ENCODE data around the gene TRPC1.

Gene TRPC1

DNA sequence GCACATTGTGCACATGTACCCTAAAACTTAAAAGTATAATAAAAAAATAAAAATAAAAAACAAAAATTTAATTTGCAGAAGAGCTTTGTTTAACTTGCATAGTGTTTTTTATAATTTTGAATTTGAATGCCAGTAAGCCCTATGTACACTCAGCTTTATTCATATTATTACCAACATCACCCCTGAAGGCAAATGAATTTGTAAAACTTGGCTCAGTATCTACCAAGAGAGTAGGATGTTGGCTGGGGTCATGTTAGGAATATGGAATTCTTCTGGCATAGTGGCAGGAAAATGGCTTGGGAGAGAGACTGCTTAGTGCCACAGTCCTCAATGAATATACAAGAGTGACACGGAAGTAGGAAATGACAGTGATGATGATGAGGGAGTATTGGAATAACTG is 30.7 kb downstream of the TRPC1 start:
- DNase-seq: no peak

DNA sequence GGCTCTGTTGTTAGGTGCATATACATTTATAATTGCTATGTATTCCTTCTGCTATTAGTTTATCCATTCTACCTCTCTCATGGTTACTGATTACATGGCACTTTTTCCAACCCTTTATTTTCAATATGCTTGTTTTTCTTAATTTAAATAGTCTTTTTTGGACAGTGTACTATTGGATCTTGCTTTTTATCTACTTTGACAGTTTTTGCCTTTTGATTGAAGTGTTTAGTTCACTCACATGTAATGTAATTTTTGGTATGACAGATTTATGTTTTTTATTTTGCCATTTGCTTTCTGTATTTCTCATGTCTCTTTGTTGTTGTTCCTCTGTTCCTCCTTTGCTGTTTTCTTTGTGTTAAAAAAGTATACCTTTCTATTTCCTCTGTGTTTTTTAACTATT is 44.5 kb downstream of the TRPC1 start:
- no peak for DNase-seq

DNA sequence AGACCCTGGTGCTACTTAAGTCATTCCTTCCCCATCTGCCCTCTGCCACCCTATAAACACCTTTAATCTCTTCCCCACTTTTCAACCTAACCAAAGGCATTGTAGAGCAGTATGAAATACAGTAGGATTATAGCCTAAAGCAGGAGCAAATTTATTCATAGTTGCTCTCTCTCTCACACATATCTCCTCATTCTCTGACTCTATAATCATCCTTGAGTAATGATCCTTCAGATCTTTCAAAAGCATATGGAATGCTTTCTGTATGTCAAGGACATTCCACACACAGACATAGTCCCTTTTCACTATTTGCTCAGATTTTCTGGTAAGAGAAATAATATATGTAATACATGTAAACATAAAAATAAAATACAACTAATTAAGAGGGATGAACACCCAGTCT is 54.1 kb downstream of the TRPC1 start:
- DNase-seq: no peak

DNA sequence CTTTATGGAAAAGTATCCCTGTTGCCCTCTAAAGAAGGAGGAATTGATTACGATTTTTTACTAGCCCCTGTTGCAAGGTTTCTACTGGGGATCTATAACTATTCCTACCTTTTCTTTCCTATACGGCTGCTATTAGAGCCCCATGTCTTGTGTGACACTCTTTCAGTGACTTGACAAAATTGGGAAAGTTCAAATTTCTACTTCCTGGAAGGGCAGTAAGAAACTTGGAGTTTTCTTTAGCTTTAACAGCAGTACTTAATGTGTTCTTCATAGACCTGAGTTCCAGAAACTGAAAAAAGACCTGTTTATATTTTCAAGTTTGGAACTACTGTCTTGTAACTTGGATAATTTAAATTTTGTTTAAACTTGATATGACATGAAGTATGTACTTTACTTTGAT is 54.7 kb downstream of the TRPC1 start:
- DNase-seq: no peak

DNA sequence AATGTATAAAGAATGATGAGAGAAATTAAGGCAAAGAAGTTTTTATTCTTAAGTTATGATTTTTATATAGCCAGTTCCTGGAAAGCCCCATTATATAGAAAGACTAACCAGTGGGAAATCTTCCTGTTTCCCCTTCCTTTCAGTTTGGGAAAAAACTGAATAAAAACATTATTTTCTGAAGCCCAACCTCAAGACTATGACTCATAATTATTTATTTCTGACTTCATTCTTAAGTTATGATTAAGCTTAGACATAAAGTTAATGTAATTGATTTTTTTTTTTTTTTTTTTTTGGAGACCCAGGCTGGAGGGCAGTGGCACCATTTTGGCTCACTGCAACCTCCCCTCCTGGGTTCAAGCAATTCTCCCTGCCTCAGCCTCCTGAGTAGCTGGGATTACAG is 55.8 kb downstream of the TRPC1 start:
- DNase-seq: no peak

DNA sequence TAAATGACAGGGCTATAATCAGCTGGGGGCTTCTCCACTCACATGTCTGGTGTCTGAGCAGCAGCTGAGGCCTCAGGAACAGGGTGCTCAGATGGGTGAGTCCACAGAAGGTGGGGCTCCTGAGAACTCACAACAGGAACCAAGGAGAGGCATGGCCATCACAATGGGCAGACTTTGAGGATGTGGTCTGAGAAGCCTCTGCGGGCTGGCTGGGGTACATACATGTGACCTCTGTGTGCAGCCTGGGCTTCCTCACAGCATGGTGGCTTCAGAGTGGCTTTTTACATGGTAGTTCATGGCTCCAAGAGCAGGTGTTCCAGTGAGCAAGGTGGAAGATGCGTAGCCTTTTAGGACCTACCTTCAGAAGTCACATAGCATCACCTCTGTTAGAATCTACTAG is 58.8 kb downstream of the TRPC1 start:
- no peak for DNase-seq

DNA sequence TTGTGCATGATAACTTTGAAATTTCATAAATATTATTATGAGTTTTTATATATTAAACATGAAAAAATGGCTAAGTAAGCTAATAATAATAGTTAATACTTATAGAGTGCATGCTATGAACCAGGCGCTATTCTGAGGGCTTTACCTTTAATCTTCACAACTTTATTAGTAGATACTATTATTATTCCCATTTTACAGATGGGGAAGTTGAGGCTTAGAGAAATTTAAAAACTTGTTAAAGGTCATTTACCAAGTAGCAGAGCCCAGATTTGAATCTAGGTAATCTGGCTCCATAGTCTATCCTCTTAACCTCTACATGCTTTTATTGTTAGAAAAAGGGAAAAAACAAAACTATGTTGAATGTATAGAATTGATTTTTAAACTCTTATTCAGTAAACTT is 60.4 kb downstream of the TRPC1 start:
- no peak for DNase-seq

DNA sequence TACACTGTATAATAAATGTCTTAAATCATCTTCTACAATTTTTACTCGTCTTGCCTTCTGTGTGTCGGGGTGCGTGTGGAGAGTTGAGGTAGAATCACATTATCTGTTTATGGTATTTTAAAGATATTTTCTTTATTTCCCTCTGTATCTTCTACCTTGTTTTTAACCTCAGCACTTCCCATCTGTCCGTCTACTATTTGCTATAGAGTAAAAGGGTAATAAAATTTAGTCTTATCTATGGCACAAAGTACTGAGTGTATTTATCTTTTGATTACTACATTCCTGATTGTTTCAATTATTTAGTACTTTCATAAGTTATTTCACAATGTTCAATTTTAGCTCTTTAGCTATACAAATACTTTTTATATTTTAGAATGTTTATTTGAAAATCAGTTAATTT is 62.2 kb downstream of the TRPC1 start:
- DNase-seq: no peak

DNA sequence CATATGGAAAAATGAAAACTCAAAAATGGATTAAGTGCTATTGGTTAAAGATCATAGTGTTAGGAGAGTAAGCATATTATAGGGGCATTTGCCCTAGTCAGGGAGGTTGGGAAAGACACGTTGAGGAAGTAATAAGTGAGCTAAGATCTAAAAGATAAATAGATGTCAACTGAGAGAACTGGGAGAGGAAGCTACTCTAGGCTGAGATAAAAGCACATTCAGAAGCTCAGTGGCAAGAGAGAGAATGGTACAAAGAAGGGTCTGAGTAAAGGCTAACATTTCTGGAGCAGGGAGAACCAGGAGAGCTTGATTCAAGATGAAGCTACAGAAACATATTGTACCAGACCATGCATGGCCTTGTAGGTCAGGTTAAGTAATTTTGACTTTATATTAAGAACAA is 63.9 kb downstream of the TRPC1 start:
- DNase-seq: no peak

DNA sequence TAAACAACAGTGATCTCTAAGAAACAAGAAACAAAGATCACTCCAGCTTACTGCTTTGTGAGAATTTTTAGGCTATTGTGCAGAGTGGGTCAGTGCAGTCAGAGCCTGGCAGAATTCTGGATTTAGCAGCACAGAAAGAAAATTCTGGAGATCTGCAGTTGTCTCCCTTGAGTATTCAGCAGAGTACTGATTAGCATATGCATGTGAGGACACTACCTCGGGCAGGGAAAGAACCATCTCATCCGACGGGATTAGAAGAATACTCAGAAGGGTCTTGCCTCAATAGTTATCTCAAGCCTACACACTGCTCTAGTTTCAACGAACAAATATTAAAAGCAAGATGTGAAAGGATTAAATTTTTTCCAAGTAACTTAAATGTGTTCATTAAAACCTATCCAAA is 70.7 kb downstream of the TRPC1 start:
- no peak for DNase-seq

DNA sequence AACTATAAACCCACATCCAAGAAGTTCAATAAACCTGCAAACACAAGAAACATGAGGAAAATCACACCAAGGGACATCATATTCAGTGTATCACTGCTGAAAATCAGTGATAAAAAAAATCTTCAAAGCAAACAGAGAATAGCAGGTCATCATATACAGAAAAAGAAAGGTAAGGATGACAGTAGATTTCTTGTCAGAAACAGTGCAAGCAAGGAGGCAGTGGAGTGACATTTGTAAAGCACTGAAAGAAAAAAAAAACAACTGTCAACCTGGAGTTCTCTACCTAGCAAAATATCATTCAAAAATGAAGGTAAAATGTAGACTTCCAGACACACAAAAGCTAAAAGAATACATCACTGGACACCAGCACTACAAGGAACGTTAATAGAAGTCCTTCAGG is 71.5 kb downstream of the TRPC1 start:
- no peak for DNase-seq

DNA sequence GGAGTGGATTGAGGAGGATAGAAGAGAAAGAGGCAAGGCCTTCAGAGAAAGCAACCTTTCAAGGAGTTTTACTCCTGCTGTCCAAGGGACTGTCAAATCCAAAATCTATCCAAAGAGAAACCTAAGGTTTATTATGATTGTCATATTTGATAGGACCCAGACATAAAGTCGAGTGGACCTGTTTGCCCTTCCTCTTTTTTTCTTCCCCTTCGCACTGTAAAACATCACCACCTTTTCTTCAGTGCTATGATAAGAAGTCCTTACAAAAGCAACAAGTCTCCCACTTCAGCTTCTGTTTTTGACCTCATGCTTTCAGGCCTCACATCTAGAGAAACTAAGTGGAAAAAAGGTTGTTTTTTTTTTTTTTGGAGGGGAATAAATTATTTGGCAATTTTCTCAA is 73.0 kb downstream of the TRPC1 start:
- DNase-seq: no peak

DNA sequence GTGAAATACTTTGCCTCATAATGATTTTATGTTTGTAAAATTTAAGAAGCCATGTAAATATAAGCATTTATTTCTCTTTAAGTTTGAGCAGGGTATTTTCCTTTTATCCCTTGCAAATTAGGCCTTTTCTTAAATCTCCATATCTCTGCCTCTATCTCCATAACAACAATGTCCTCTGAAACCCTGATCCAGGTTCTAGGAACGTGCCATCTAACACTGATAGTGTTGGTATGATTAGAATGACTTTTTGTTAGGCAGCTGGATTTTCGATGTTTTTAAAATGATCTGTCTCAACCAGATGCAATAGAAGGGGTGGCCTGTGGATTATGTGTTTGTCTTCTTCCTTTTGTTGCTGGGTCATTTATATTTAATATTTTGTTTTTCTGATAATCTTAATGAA is 77.9 kb downstream of the TRPC1 start:
- no peak for DNase-seq

DNA sequence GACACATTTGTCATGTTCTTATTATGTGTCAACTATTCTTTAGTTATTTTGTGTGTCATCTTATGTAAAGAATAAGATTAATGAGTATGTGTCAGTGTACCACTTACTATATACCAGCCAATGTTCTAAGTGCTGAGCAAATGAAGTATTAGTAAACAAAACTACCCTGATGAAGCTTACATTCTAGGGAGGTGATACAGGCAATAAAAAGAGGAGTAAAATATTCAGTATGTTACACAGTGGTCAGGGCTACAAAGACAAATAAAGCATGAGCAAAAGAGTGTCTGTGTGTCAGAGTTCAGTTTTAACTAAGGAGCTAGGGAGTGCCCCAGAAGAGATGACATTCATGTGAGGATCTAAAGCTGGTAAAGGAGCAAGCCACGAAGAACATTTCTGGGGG is 79.1 kb downstream of the TRPC1 start:
- DNase-seq: no peak

DNA sequence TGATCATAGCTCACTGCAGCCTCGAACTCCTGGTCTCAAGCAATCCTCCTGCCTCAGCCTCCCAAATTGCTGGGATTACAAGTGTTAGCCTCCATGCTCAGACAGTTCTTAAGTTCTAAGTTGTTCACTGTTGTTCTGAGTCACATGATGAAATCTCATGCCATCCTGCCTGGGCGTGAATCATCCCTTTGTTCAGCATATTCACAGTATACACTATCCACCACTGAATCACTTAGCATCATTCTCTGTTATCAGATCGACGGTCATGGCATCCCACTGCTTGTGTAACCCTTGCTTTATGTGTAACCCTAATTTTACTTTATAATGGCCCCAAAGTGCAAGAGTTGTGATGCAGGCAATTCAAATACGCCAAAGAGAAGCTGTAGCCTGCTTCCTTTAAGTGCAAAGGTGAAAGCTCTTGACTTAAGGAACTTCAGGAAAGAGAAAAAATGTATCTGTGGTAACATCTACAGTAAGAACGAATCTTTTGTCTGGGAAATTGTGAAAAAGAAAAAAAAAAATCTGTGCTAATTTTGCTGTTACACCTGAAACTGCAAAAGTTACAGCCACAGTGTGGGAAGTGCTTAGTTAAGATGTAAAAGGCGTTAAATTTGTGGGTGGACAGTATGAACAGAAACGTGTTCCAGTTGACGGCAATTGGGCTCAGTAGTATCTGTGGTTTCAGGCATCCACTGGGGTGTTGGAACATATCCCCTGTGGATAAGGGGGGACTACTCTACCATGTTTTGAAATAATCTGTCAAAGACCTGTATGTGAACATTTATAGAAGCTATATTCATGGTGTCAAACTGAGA is 84.5 kb downstream of the TRPC1 start:
- DNase-seq: no peak

DNA sequence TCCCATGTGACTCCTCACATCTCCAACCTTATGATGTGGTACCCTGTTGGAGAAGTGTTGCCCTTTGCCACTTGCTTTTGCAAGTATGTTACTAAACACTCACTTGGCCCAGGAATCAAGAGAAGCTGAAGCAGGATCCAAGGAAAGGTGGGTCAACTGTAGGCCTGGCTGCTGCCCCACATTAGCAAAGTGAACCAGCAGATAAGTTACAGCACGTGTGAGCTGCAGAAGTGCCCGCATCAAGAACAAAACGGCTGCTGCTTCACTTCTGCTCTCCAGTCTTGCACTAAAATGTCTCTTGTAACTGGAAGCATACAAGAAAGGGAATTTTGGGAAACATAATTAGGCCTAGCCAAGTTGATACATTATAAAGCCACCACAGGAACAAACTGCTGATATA is 85.4 kb downstream of the TRPC1 start:
- DNase-seq: no peak

DNA sequence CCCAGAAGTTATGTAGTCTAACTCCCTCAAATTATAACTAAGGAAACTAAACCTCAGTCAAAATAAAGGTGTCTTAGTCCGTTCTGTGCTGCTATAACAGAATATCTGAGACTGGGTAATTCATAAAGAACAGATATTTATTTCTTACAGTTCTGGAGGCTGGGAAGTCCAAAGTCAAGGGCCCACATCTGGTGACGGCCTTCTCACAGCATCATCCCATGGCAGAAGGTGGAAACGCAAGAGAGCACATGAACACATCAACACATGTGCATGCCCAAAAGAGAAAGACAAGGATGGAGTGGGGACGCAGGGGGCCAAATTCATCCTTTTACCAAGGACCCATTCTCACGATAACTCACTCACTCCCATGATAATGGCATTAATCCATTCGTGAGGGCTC is 92.0 kb downstream of the TRPC1 start:
- DNase-seq: no peak

DNA sequence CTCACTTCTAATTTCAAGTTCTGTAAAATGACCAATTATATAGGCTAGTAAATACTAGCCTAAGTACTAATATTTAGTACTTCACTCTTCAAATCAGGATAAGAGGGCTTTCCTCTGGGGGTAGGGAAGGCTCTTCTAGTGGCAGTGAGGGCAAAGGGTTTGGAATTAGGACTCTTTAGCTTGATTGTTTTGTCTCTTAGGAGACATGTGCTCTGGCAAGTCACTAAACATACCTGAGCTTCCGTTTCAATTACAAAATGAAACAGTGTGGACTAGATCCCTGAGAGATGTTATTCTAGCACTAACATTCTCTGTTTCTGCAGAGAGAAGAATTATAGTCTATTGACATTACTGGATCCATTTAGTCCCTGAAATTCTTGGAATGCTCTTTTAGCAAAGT is 93.5 kb downstream of the TRPC1 start:
- no peak for DNase-seq

DNA sequence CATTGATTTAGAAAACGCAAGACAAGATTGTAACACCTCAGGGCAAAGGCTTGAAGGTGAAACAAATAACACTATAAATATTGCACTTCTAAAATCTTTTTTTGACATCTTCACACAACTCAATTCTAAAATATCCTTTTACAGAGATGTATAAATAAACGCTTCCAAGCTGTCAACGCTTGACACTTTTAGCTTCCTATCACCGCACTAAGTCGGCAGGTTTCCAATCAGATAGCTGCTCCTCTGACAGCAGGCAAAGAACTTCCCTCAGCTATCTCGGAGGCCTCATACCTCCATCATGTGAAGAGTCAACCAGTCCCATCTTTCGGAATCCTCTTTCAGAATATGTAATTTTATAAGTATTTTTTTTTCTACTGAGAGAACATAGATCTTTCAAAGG is 94.1 kb downstream of the TRPC1 start:
- DNase-seq: no peak

DNA sequence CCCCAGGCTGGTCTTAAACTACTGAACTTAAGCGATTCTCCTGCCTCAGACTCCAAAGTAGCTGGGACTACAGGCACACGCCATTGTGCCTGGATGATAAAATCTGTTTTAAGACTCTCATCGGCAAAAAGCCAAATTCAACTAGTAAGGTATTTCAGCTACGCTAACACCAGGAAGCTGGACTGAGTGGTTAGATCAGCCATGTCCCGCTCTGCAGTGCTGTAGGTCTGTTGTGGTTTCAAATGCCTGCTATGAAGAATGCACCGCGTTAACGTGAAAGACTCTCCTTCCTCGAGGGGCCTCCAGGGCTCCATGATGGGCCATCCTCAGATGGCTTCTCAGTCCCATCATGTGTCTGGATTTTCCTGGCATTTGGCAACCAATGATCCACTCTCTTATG is 94.8 kb downstream of the TRPC1 start:
- DNase-seq: no peak

DNA sequence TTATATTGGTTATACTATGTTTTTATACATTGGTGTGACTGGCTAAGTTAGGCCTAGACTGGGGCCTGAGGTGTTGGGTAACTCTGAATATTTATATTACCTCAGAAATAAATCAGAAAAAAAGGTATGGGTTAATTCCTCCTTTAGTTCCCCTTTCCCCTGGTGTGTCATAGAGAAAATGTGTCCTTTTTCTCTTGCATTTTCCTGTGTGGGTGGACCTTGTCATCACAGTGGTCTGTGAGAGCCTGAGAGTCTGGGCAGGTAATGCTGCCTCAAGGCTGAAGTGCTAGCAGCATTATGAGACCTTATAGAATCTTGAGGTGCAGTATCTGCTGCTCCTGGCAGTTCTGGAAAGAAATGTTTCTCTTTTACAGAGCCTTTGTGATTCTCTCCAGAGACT is 95.3 kb downstream of the TRPC1 start:
- DNase-seq: no peak

DNA sequence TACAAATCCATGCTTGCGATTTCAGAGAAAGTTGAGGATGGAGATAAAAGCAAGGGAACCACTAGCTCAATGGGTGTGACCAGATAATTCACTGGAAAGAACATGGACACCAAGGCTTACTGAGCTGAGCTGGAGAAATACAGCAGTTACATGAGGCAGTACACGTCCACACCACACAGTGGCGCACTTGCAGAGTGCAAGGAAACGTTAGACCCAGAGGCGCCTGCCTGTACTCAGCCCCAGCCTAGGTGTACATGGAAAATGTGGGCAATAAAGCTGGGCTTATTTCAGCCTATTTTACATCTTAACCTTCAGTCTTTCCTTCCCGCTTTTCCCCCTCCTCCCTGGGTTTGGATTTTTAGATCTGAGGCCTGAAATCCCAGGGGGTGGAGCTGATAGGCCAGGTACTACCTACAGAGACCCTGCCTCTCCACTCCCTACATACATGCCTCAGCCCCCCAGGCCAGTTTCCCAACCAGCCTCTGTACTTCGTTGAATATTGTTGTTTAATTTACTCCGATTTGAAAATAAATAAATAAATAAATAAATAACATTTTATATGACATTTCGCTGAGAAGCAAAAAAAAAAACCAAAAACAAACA is 105.0 kb downstream of the TRPC1 start:
- DNase-seq: peak; percentile 95

DNA sequence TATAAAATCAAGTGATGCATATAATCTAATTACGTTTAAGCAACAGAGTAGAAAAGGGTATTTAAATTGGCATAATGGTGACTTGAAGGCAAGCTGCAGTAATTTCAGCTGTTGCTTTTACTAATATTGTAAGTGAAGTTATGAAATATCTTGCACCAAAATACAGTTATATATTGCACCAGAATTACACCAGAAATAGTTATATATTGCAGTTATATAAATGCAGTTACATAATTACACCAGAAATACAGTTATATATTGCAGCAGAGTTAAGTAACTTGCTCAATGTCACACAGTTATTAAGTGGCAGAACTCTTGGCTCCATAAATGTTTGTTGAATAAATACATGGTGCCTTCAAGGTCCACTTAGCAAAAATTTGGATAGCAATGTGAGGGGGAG is 113.7 kb downstream of the TRPC1 start:
- no peak for DNase-seq

DNA sequence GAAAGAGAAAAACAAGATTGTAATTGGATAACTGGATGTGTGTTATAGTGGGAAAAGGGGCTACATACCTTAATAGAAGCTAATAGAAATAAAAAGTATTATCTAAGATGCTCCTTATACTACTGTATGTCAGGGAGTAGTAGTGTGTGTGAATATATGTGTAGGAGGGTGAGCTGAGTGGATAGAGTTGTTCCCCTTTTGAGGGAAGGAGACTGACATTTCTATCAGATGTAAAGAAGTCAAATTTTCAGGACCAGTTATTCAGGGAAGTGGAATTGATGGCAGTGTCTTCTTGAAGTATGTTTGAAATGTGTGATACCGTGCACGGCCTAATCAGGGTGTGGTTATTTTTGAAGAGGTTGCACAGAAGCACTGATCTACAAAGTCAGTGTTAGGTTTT is 116.0 kb downstream of the TRPC1 start:
- DNase-seq: no peak

DNA sequence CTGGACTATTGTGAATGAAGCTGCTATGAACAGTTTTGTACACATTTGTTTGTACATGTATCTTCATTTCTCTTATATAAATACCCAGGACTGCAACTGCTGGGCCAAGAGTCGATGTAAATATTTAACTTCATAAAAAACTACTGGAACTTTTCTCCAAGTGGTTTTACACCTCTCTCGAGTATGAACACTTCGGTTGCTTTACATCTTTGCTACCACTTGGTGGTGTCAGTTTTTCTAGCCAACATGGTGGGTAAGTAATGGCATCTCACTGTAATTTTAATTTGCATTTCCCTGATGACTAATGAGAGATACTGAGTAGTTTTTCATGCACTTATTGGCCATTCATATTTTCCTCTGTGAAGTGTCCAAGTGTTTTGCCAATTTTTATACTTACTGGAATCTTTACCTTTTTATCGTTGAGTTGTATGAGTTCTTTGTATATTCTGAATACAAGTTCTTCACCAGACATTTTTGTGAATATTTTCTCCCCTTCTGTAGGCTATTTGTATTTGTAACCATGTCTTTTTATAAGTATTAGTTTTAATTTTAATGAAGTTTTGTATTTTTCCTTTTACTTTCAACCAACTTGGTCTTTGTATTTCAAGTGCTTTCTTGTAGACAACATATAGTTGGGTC is 120.6 kb downstream of the TRPC1 start:
- no peak for DNase-seq
